KMS-11 (cell line): ENCODE measurements around the gene AFM.

Experiments
- H2AFZ ChIP-seq: fragments of 200-600 bp; sonication (generic); 2 replicates; pipeline ENCODE4 v1.6.1; 2016; ENCODE audit warnings: antibody characterized with exemption, mixed run types, low read depth
- H3K27ac ChIP-seq: fragments of 200-600 bp; sonication (generic); 2 replicates; pipeline ENCODE4 v1.6.1; 2016; ENCODE audit warnings: mild to moderate bottlenecking, mixed run types
- H3K27me3 ChIP-seq: fragments of 200-600 bp; sonication (generic); 2 replicates; pipeline ENCODE4 v1.6.1; 2017; ENCODE audit warnings: mild to moderate bottlenecking, low read depth, mixed run types, moderate library complexity; ENCODE audit not compliant: insufficient read depth
- H3K36me3 ChIP-seq: fragments of 200-600 bp; sonication (generic); 2 replicates; pipeline ENCODE4 v1.6.1; 2017; ENCODE audit warnings: mild to moderate bottlenecking, mixed run types; ENCODE audit not compliant: insufficient read depth
- H3K4me1 ChIP-seq: fragments of 200-600 bp; sonication (generic); 2 replicates; pipeline ENCODE4 v1.6.1; 2016; ENCODE audit warnings: mild to moderate bottlenecking, low read depth, mixed run types; ENCODE audit not compliant: poor library complexity, severe bottlenecking
- H3K4me2 ChIP-seq: fragments of 200-600 bp; sonication (generic); 2 replicates; pipeline ENCODE4 v1.7.0; 2016; ENCODE audit warnings: mild to moderate bottlenecking, mixed run types
- H3K4me3 ChIP-seq: fragments of 200-600 bp; sonication (generic); IDR thresholded peaks from 2 replicates; pipeline ENCODE4 v1.6.1; 2017; ENCODE audit warnings: low read depth, low read length, mixed read lengths; ENCODE audit not compliant: insufficient read depth
- H3K79me2 ChIP-seq: fragments of 200-600 bp; sonication (generic); 2 replicates; pipeline ENCODE4 v1.6.1; 2016; ENCODE audit warnings: low read depth, mixed run types; ENCODE audit not compliant: insufficient read depth
- H3K9ac ChIP-seq: fragments of 200-600 bp; sonication (generic); 2 replicates; pipeline ENCODE4 v1.6.1; 2016; ENCODE audit warnings: mild to moderate bottlenecking, mixed run types
- H4K20me1 ChIP-seq: fragments of 200-600 bp; sonication (generic); 2 replicates; pipeline ENCODE4 v1.6.1; 2016; ENCODE audit warnings: mild to moderate bottlenecking, mixed run types; ENCODE audit not compliant: insufficient read depth
- TF ChIP-seq, protein P1 (sequence below): fragments of 200-600 bp; sonication (generic); conservative IDR thresholded peaks from 2 replicates; pipeline ENCODE4 v1.6.1; 2017; ENCODE audit warnings: low read depth, mild to moderate bottlenecking, antibody characterized with exemption, low read length, moderate library complexity, mixed read lengths

The AFM gene

DNA sequence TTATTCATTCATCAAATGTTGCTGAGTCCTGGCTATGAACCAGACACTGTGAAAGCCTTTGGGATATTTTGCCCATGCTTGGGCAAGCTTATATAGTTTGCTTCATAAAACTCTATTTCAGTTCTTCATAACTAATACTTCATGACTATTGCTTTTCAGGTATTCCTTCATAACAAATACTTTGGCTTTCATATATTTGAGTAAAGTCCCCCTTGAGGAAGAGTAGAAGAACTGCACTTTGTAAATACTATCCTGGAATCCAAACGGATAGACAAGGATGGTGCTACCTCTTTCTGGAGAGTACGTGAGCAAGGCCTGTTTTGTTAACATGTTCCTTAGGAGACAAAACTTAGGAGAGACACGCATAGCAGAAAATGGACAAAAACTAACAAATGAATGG lies 47.2 kb upstream of the AFM start:
- Histone ChIP-seq H3K27me3 (no peaks in the 10 kb centered on the region), H3K27ac (no peak overlapping the region), H3K4me1 (no peaks in the 10 kb centered on the region), H3K36me3 (no peaks in the 10 kb centered on the region), H3K4me2 (no peak overlapping the region), H3K79me2 (no peaks in the 10 kb centered on the region), H4K20me1 (no peaks in the 10 kb centered on the region), H3K4me3 (no peak overlapping the region), H3K9ac (no peak overlapping the region), H2AFZ (no peak overlapping the region)
- TF ChIP-seq, protein P1, sequence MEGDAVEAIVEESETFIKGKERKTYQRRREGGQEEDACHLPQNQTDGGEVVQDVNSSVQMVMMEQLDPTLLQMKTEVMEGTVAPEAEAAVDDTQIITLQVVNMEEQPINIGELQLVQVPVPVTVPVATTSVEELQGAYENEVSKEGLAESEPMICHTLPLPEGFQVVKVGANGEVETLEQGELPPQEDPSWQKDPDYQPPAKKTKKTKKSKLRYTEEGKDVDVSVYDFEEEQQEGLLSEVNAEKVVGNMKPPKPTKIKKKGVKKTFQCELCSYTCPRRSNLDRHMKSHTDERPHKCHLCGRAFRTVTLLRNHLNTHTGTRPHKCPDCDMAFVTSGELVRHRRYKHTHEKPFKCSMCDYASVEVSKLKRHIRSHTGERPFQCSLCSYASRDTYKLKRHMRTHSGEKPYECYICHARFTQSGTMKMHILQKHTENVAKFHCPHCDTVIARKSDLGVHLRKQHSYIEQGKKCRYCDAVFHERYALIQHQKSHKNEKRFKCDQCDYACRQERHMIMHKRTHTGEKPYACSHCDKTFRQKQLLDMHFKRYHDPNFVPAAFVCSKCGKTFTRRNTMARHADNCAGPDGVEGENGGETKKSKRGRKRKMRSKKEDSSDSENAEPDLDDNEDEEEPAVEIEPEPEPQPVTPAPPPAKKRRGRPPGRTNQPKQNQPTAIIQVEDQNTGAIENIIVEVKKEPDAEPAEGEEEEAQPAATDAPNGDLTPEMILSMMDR, result peak; percentile 60

DNA sequence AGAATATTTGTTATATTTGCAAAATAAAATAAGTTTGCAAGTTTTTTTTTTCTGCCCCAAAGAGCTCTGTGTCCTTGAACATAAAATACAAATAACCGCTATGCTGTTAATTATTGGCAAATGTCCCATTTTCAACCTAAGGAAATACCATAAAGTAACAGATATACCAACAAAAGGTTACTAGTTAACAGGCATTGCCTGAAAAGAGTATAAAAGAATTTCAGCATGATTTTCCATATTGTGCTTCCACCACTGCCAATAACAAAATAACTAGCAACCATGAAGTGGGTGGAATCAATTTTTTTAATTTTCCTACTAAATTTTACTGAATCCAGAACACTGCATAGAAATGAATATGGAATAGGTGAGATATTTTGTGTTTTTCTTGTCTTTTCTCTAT lies 45.6 kb upstream of the AFM start, which contains the start of gene AFP:
Gene AFP (plus strand): TSS at position 238 of the 400 bp plus-strand sequence. CDS start 42 bp downstream, at position 280.
- Histone ChIP-seq H3K27ac (no peak within 1 kb of the TSS), H3K27me3 (no peaks in the 10 kb centered on the region), H3K79me2 (no peaks in the 10 kb centered on the region), H3K4me2 (no peak within 1 kb of the TSS), H3K9ac (no peak within 1 kb of the TSS), H4K20me1 (no peaks in the 10 kb centered on the region), H2AFZ (no peak within 1 kb of the TSS), H3K36me3 (no peaks in the 10 kb centered on the region), H3K4me1 (no peaks in the 10 kb centered on the region), H3K4me3 (no peak within 1 kb of the TSS)
- TF ChIP-seq, protein P1, result no peak

DNA sequence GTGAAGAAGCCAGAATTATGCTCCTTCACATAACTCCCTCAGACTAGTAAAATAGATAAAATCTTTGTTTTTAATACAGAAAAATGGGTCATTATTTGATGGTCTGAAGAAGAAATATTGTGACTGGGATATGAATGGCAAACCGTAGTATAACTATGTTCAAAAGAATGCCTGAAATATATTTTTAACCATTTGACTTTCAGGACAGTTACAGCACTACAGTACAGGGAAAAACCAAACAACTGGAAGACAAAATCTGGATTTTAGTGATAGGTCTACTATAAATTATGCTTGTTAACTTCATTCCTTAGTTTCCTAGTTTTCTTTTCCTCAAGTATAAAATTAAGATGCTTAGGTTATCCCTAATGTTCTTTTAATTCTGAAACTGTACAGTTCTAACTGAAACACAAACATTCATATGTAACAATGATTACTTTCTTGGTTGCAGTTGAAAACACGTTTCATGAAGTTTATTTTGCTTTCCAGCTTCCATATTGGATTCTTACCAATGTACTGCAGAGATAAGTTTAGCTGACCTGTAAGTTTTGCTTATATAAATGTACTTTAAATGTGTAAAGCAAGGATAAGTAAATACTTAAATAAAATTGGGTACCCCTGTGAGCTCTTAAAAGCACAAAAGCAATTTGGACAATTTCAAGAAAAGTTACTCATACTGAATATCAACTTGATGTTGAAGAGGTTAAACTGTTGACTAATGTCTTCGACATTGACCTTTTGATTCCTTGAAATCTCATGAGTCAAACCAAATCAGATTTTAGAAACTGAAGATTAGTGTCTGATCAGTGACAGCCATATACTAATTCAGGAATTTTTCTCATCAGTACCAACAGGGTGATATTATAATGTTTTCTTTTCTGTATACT lies 44.6 kb upstream of the AFM start:
- Histone ChIP-seq H2AFZ (no peak overlapping the region), H3K27me3 (no peaks in the 10 kb centered on the region), H3K4me1 (no peaks in the 10 kb centered on the region), H3K4me2 (no peak overlapping the region), H3K9ac (no peak overlapping the region), H3K36me3 (no peaks in the 10 kb centered on the region), H4K20me1 (no peaks in the 10 kb centered on the region), H3K27ac (no peak overlapping the region), H3K4me3 (no peak overlapping the region), H3K79me2 (no peaks in the 10 kb centered on the region)
- TF ChIP-seq, protein P1, result no peak

DNA sequence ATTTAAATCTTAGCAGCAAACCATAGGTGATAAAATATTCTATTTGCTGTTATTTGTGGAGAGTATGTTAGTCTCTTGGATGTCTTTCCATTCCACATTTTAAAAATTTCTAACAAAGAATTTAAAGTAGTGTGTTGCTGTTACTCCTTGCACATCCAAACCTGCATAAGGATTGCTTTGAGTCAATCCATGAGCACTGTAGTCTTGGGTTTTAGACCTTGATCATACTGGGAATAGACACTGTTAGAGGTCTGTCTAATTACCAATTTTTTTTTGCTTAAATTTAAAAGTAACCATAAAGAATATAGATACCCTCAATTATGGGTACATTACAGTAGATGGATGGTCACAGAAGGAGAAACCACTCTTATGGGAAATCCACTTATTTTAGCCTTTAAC lies 44.0 kb upstream of the AFM start:
- Histone ChIP-seq H3K4me1 (no peaks in the 10 kb centered on the region), H3K36me3 (no peaks in the 10 kb centered on the region), H3K27me3 (no peaks in the 10 kb centered on the region), H3K4me3 (no peak overlapping the region), H2AFZ (no peak overlapping the region), H3K9ac (no peak overlapping the region), H3K4me2 (no peak overlapping the region), H4K20me1 (no peaks in the 10 kb centered on the region), H3K27ac (no peak overlapping the region), H3K79me2 (no peaks in the 10 kb centered on the region)
- TF ChIP-seq, protein P1, result no peak
